GM12875 (cell line): ENCODE results near the gene TRAPPC3.
A peak's percentile ranks its signal among the peaks of the same experiment; 100 is the strongest.

Source experiments
- H3K4me3 ChIP-seq: one replicate; pipeline ENCODE4 v1.5.1; 2011; ENCODE audit warnings: low read depth, low read length, control low read depth
- TF ChIP-seq, protein P1 (sequence below): IDR thresholded peaks from 2 replicates; pipeline ENCODE4 v1.5.1; 2011; ENCODE audit warnings: low read depth, mild to moderate bottlenecking, control low read depth, inconsistent platforms, low read length, moderate library complexity, borderline replicate concordance; ENCODE audit not compliant: insufficient read depth

Gene TRAPPC3

GRCh38 chr1:36092798-36093185 lies 56.5 kb downstream of the TRAPPC3 start:
- no peak overlapping the region for H3K4me3 ChIP-seq
- TF ChIP-seq, protein P1, sequence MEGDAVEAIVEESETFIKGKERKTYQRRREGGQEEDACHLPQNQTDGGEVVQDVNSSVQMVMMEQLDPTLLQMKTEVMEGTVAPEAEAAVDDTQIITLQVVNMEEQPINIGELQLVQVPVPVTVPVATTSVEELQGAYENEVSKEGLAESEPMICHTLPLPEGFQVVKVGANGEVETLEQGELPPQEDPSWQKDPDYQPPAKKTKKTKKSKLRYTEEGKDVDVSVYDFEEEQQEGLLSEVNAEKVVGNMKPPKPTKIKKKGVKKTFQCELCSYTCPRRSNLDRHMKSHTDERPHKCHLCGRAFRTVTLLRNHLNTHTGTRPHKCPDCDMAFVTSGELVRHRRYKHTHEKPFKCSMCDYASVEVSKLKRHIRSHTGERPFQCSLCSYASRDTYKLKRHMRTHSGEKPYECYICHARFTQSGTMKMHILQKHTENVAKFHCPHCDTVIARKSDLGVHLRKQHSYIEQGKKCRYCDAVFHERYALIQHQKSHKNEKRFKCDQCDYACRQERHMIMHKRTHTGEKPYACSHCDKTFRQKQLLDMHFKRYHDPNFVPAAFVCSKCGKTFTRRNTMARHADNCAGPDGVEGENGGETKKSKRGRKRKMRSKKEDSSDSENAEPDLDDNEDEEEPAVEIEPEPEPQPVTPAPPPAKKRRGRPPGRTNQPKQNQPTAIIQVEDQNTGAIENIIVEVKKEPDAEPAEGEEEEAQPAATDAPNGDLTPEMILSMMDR, result no peak

- TF ChIP-seq, protein P1, result no peak
- no peak overlapping the region for H3K4me3 ChIP-seq
Observed at GRCh38 chr1:36092166-36092797, 57.0 kb downstream of the TRAPPC3 start.

- no peak overlapping the region for H3K4me3 ChIP-seq
- TF ChIP-seq, protein P1, result no peak
Observed at GRCh38 chr1:36091698-36092097, 57.6 kb downstream of the TRAPPC3 start.

DNA sequence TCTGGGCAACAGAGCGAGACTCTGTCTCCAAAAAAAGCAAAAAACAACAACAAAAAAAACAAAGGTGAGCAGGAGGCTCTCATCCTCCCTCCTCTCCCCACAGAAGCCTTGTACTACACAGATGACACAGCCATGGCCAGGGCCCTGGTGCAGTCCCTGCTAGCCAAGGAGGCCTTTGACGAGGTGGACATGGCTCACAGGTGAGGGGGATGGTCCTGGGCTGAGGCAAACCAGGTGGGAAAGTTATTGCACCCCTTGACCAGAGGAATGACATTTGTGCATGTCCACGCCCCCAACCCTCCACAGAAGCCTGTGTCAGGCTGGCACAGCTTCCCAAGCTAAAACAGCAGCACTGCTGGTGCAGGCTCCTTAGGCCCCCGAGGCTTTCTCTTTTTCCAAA lies 58.1 kb downstream of the TRAPPC3 start:
- TF ChIP-seq, protein P1, result no peak
- no peak overlapping the region for H3K4me3 ChIP-seq

DNA sequence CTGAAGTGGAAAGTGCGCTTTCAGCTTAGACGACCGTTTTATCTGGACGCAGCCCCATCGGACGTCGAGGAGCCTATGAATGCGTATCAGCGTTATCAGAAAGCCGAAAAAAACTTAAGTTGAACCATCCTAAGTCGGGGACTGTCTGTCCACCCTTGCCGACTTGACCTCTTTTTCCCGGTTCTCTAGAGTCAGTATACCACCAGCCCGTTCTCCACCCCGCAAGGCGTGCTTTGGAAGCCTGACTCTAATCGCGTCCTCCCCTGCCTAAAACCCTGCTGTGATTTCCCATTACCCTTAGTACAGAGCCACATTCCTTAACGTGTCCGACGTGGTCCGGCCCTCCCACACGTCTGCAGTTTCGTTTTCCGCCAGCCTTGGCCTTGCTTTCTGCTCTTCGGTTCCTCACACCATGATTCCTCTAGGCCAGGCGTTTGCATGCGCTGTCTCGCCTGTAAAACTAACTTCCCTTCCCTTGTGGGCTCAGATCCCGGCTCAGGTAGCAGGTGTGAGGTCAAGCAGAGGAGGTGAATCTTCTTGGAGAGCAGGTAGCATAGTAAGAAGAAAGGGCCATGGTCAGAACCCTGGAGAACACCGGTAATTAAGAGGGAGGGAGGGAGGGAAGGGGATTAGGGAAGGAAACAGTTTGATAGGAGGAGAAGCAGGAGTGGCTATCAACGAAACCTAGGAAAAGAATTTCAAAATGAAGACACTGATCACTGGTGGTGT lies 59.7 kb downstream of the TRAPPC3 start:
- TF ChIP-seq, protein P1, result no peak
- peak overlapping the region; percentile 84 for H3K4me3 ChIP-seq

GRCh38 chr1:36088577-36089392 lies 60.5 kb downstream of the TRAPPC3 start, which contains the start of gene ADPRS:
Gene ADPRS (plus strand): TSS chr1:36088892. CDS start chr1:36088905, 13 bp downstream.
- TF ChIP-seq, protein P1, result peak; percentile 99
- H3K4me3 ChIP-seq, result peak within 1 kb of the TSS; percentile 84
